K562 (cell line): ENCODE data around the gene RPRD1B. TPM values are rescaled to one million over a fixed set of nuclear protein-coding genes. Genes with fewer than 3 reads are reported as not detected.

Experiments used
- ARID1B ChIP-seq: fragments of 450-650 bp; IDR thresholded peaks from 2 replicates; pipeline ENCODE4 v1.6.1; 2016; ENCODE audit warnings: antibody characterized with exemption, mild to moderate bottlenecking, inconsistent platforms
- ARNT ChIP-seq, 2 experiments: fragments of 450-650 bp; IDR thresholded peaks; 2 replicates each; pipeline ENCODE4 v1.6.1; 2016; ENCODE audit warnings: mild to moderate bottlenecking in 1 of 2
- ATF7 ChIP-seq: fragments of 450-650 bp; IDR thresholded peaks from 2 replicates; pipeline ENCODE4 v1.7.1; 2014; ENCODE audit warnings: mild to moderate bottlenecking, moderate library complexity
- DPF2 ChIP-seq: fragments of 450-650 bp; IDR thresholded peaks from 2 replicates; pipeline ENCODE4 v1.6.1; 2016
- FOSL1 ChIP-seq: fragments of 200-800 bp; sonication (Bioruptor generic); conservative IDR thresholded peaks from 2 replicates; pipeline ENCODE4 v1.6.1; 2016; ENCODE audit warnings: missing genetic modification characterization, missing compliant biosample characterization
- HCFC1 ChIP-seq: IDR thresholded peaks from 2 replicates; pipeline ENCODE4 v1.6.1; 2012; ENCODE audit warnings: low read depth, low read length, improper control_type of control experiment
- KAT2B ChIP-seq: IDR thresholded peaks from one replicate; pipeline ENCODE4 v1.6.1; 2012; ENCODE audit warnings: low read depth, mild to moderate bottlenecking, control low read depth, inconsistent platforms, low read length, moderate library complexity
- NFIC ChIP-seq: fragments of 450-650 bp; IDR thresholded peaks from 2 replicates; pipeline ENCODE4 v1.6.1; 2017; ENCODE audit warnings: mild to moderate bottlenecking, inconsistent platforms
- RCOR1 ChIP-seq, 2 experiments: IDR thresholded peaks; 2 replicates each; pipeline ENCODE4 v1.6.1; 2012; ENCODE audit warnings: low read depth in 2 of 2, low read length in 2 of 2, borderline replicate concordance in 1 of 2, improper control_type of control experiment in 1 of 2
- SMARCC2 ChIP-seq: fragments of 450-650 bp; IDR thresholded peaks from 2 replicates; pipeline ENCODE4 v1.6.1; 2017; ENCODE audit warnings: antibody characterized with exemption, moderate library complexity, mild to moderate bottlenecking, low read depth
- SMC3 ChIP-seq: conservative IDR thresholded peaks from 2 replicates; pipeline ENCODE4 v1.6.1; 2011; ENCODE audit warnings: low read depth, low read length, improper control_type of control experiment; ENCODE audit not compliant: insufficient read depth
- TRIM24 ChIP-seq, 2 experiments: fragments of 450-650 bp; IDR thresholded peaks; 2 replicates each; pipeline ENCODE4 v1.6.1; 2016
- ZBTB17 ChIP-seq: fragments of 450-650 bp; formaldehyde crosslinking; IDR thresholded peaks from 2 replicates; pipeline ENCODE4 v1.4.0; 2020; ENCODE audit warnings: mild to moderate bottlenecking
- ZNF143 ChIP-seq: sonication (generic); formaldehyde crosslinking; IDR thresholded peaks from 2 replicates; pipeline ENCODE4 v1.9.0; 2022; ENCODE audit warnings: mild to moderate bottlenecking, missing genetic modification reagents
- ZNF282 ChIP-seq: sonication (generic); formaldehyde crosslinking; IDR thresholded peaks from 2 replicates; pipeline ENCODE4 v1.8.1; 2023; ENCODE audit warnings: missing genetic modification reagents
- ZNF668 ChIP-seq: fragments of 250-450 bp; sonication (Bioruptor Pico); IDR thresholded peaks from 2 replicates; pipeline ENCODE4 v1.8.0; 2022; ENCODE audit warnings: mild to moderate bottlenecking, inconsistent platforms
- polyA plus RNA-seq, 8 experiments: library from polyadenylated mRNA; depleted of rRNA in 4 of 8; stranded (reverse) in 5 of 8; unstranded in 3 of 8; fragments of >200 nt; fragmentation: Nextera tagmentation in 2 of 8; fragmentation: Illumina TruSeq in 1 of 8; extraction: Ambion mirVana in 2 of 8; extraction: Trizol in 1 of 8; gene quantifications; 2 replicates each; pipeline versions ENCODE4 v1.2.1 to v1.2.3, GENCODE V29; 2011 to 2014; ENCODE audit warnings: inconsistent platforms in 1 of 8, missing spikeins in 1 of 8
- total RNA-seq, 7 experiments: library from RNA; depleted of rRNA in 6 of 7; stranded (reverse); fragments of >200 nt in 6 of 7; fragmentation: Illumina TruSeq in 2 of 7; extraction: Trizol in 2 of 7; gene quantifications; 2 replicates each; pipeline versions ENCODE4 v1.2.1 to v1.2.3, GENCODE V29; 2011 to 2021; ENCODE audit warnings: low replicate concordance in 1 of 7
- TF ChIP-seq, protein P1 (sequence below): fragments of 450-650 bp; IDR thresholded peaks from 2 replicates; pipeline ENCODE4 v1.6.1; 2016; ENCODE audit warnings: mild to moderate bottlenecking, moderate library complexity

RPRD1B gene
- total and polyA plus RNA-seq, 9 of the 15 experiments (the other 6 are each of a cell fraction or from before 2014, with no cell fraction given) = 5.5 to 43.0 (median 24.4) TPM

DNA sequence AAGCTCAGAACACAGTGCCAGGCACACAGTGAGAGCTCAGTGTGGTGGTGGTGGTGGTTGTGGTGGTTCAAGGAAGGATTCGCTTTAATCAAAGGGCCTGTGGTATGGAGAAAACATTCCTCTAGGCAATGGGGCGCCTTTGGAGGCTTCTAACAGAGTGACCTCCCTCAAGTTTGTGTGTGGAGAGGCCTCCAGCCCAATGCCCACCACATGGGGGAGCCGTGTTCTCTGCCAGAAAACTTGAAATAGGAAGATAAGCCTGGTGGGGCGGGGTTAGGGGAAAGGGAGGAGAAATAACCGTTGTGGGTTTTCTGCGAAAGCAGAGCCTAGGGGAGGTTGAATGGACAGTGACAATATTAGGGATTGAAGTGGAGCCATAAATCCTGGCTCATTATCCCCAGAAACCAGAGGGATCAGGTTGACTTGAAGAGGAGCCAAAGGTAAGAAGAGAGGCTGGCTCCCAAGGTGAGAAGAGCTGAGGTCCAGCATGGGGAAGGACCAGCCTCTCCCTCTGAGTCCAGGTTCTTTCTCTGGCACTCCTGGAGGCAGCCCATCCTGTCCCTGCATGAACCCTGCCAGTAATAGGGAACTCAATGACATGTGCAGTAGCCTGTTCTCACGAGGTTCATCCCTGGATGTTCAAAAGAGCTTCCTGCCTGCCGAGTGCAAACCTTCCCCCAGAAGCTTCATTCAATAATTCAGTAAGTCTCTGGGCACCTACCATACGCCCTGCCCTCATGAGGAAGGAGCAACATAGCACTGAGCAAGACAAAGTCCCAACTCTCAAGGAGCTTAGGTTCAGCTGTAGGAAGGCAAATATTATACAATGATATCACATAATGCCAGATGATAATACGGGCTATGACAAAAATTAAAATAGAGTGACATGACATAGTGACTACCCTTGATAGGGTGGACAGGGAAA, 80.1 kb downstream of the RPRD1B start (continued):
- TF ChIP-seq NFIC = peak; percentile 29; the same call in 1 of the 2 replicates
- no peak for TF ChIP-seq KAT2B
- TF ChIP-seq ZNF143 (CRISPR knock-in tag) = no peak
- 0 out of 4 replicates have a peak, but pooled peaks of 1 of the 2 experiments have one; percentile 8 for TF ChIP-seq TRIM24 (IDR thresholded peaks at IDR 0.05)
- no peak for TF ChIP-seq ZBTB17 (CRISPR knock-in tag)
- peak; percentile 44; the same call in 1 of the 2 replicates for TF ChIP-seq SMARCC2
- TF ChIP-seq ATF7 = peak; percentile 70
- TF ChIP-seq, protein P1, sequence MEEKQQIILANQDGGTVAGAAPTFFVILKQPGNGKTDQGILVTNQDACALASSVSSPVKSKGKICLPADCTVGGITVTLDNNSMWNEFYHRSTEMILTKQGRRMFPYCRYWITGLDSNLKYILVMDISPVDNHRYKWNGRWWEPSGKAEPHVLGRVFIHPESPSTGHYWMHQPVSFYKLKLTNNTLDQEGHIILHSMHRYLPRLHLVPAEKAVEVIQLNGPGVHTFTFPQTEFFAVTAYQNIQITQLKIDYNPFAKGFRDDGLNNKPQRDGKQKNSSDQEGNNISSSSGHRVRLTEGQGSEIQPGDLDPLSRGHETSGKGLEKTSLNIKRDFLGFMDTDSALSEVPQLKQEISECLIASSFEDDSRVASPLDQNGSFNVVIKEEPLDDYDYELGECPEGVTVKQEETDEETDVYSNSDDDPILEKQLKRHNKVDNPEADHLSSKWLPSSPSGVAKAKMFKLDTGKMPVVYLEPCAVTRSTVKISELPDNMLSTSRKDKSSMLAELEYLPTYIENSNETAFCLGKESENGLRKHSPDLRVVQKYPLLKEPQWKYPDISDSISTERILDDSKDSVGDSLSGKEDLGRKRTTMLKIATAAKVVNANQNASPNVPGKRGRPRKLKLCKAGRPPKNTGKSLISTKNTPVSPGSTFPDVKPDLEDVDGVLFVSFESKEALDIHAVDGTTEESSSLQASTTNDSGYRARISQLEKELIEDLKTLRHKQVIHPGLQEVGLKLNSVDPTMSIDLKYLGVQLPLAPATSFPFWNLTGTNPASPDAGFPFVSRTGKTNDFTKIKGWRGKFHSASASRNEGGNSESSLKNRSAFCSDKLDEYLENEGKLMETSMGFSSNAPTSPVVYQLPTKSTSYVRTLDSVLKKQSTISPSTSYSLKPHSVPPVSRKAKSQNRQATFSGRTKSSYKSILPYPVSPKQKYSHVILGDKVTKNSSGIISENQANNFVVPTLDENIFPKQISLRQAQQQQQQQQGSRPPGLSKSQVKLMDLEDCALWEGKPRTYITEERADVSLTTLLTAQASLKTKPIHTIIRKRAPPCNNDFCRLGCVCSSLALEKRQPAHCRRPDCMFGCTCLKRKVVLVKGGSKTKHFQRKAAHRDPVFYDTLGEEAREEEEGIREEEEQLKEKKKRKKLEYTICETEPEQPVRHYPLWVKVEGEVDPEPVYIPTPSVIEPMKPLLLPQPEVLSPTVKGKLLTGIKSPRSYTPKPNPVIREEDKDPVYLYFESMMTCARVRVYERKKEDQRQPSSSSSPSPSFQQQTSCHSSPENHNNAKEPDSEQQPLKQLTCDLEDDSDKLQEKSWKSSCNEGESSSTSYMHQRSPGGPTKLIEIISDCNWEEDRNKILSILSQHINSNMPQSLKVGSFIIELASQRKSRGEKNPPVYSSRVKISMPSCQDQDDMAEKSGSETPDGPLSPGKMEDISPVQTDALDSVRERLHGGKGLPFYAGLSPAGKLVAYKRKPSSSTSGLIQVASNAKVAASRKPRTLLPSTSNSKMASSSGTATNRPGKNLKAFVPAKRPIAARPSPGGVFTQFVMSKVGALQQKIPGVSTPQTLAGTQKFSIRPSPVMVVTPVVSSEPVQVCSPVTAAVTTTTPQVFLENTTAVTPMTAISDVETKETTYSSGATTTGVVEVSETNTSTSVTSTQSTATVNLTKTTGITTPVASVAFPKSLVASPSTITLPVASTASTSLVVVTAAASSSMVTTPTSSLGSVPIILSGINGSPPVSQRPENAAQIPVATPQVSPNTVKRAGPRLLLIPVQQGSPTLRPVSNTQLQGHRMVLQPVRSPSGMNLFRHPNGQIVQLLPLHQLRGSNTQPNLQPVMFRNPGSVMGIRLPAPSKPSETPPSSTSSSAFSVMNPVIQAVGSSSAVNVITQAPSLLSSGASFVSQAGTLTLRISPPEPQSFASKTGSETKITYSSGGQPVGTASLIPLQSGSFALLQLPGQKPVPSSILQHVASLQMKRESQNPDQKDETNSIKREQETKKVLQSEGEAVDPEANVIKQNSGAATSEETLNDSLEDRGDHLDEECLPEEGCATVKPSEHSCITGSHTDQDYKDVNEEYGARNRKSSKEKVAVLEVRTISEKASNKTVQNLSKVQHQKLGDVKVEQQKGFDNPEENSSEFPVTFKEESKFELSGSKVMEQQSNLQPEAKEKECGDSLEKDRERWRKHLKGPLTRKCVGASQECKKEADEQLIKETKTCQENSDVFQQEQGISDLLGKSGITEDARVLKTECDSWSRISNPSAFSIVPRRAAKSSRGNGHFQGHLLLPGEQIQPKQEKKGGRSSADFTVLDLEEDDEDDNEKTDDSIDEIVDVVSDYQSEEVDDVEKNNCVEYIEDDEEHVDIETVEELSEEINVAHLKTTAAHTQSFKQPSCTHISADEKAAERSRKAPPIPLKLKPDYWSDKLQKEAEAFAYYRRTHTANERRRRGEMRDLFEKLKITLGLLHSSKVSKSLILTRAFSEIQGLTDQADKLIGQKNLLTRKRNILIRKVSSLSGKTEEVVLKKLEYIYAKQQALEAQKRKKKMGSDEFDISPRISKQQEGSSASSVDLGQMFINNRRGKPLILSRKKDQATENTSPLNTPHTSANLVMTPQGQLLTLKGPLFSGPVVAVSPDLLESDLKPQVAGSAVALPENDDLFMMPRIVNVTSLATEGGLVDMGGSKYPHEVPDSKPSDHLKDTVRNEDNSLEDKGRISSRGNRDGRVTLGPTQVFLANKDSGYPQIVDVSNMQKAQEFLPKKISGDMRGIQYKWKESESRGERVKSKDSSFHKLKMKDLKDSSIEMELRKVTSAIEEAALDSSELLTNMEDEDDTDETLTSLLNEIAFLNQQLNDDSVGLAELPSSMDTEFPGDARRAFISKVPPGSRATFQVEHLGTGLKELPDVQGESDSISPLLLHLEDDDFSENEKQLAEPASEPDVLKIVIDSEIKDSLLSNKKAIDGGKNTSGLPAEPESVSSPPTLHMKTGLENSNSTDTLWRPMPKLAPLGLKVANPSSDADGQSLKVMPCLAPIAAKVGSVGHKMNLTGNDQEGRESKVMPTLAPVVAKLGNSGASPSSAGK = peak; percentile 39; the same call in 1 of the 2 replicates
- peak; percentile 41; the same call in 1 of the 2 replicates for TF ChIP-seq DPF2
- TF ChIP-seq FOSL1 (tag) = no peak
- TF ChIP-seq SMC3 = peak; percentile 72
- TF ChIP-seq ARNT (IDR thresholded peaks at IDR 0.05) = peak in 1 of 2 experiments; percentile 81; a peak in 2 of 4 replicates
- TF ChIP-seq RCOR1 (IDR thresholded peaks at IDR 0.05; ENCODE audit: borderline replicate concordance in 1 of 2, low read depth in 2 of 2, low read length in 2 of 2) = peak; percentile 48 to 80; a peak in 3 of 4 replicates
- no peak for TF ChIP-seq ZNF282
- no peak for TF ChIP-seq ZNF668 (CRISPR knock-in tag)
- peak; percentile 58 for TF ChIP-seq ARID1B
- TF ChIP-seq HCFC1 = no peak
